Activated CD4-positive, alpha-beta T cell treated with anti-CD3 and anti-CD28 coated beads, Interleukin-2, amount 50 U/mL, for 16 hours (primary cell): Measurements from ENCODE around the gene IL1R2.
A peak's percentile ranks its signal among the peaks of the same experiment; 100 is the strongest.

ENCODE experiments used
- DNase-seq: peaks from one replicate; pipeline ENCODE4 v3.0.0-alpha.2; 2020

The IL1R2 gene

GRCh38 chr2:102024410-102024809, 32.6 kb downstream of the IL1R2 start:
- no peak for DNase-seq

GRCh38 chr2:102025016-102025501, 33.3 kb downstream of the IL1R2 start:
- no peak for DNase-seq

- no peak for DNase-seq
These were observed 34.0 kb downstream of the IL1R2 start for GRCh38 chr2:102025583-102026267.

- DNase-seq, result no peak
These were observed 35.5 kb downstream of the IL1R2 start for GRCh38 chr2:102027036-102027980.

GRCh38 chr2:102028470-102028869, 36.7 kb downstream of the IL1R2 start:
- peak; percentile 25 for DNase-seq

- no peak for DNase-seq
These were observed 37.6 kb downstream of the IL1R2 start for GRCh38 chr2:102029405-102029804.

GRCh38 chr2:102029952-102030351, 38.2 kb downstream of the IL1R2 start:
- DNase-seq, result no peak

GRCh38 chr2:102030502-102030854, 38.7 kb downstream of the IL1R2 start:
- no peak for DNase-seq

- no peak for DNase-seq
These were observed 39.2 kb downstream of the IL1R2 start for GRCh38 chr2:102030855-102031527.

GRCh38 chr2:102032368-102033030, 40.7 kb downstream of the IL1R2 start:
- DNase-seq, result no peak

GRCh38 chr2:102033031-102033749, 41.4 kb downstream of the IL1R2 start:
- peak; percentile 35 for DNase-seq

GRCh38 chr2:102033750-102034682, 42.3 kb downstream of the IL1R2 start:
- DNase-seq, result no peak

GRCh38 chr2:102034683-102035548, 43.2 kb downstream of the IL1R2 start:
- DNase-seq, result no peak

- DNase-seq, result no peak
These were observed 45.9 kb downstream of the IL1R2 start for GRCh38 chr2:102037681-102038080.

- DNase-seq, result no peak
These were observed 48.5 kb downstream of the IL1R2 start for GRCh38 chr2:102040229-102040628.

GRCh38 chr2:102041351-102041750, 49.6 kb downstream of the IL1R2 start:
- DNase-seq, result no peak

- no peak for DNase-seq
These were observed 50.7 kb downstream of the IL1R2 start for GRCh38 chr2:102042196-102043081.

- DNase-seq, result no peak
These were observed 51.8 kb downstream of the IL1R2 start for GRCh38 chr2:102043560-102043959.
